Gastroesophageal sphincter (tissue), 3 donors: ENCODE results near the gene LAMC2.

ENCODE experiments used
- CTCF ChIP-seq, 4 experiments: fragments of 200-600 bp in 2 of 4; fragments of 450-650 bp in 2 of 4; sonication (generic) in 1 of 4; IDR thresholded peaks; one replicate each; pipeline ENCODE4 v1.5.1; 2017 to 2019; ENCODE audit warnings: antibody characterized with exemption in 4 of 4, mild to moderate bottlenecking in 2 of 4, moderate library complexity in 2 of 4
- POLR2A ChIP-seq, 2 donors: fragments of 450-650 bp; IDR thresholded peaks; one replicate each; pipeline ENCODE4 v1.6.1; 2017; ENCODE audit warnings: antibody characterized with exemption in 2 of 2, mild to moderate bottlenecking in 2 of 2, moderate library complexity in 1 of 2
- POLR2AphosphoS5 ChIP-seq: sonication (generic); formaldehyde crosslinking; IDR thresholded peaks from one replicate; pipeline ENCODE4 v1.6.1; 2017; ENCODE audit warnings: antibody characterized with exemption

GRCh38 chr1:183285256-183285655 is 99.2 kb downstream of the LAMC2 start:
- TF ChIP-seq CTCF (IDR thresholded peaks at IDR 0.05) (no peak), POLR2A (IDR thresholded peaks at IDR 0.05) (no peak), POLR2AphosphoS5 (no peak)
